OCI-LY1 (cell line): ENCODE data around the gene DHDH.

ENCODE experiments used
- H2AFZ ChIP-seq: fragments of 200-600 bp; sonication (generic), shearing (Covaris generic); 2 replicates; pipeline ENCODE4 v1.6.0; 2014; ENCODE audit warnings: antibody characterized with exemption, mild to moderate bottlenecking, low read length
- H3F3A ChIP-seq: fragments of 200-600 bp; sonication (generic), shearing (Covaris generic); 2 replicates; pipeline ENCODE4 v1.6.0; 2014; ENCODE audit warnings: mild to moderate bottlenecking, antibody characterized with exemption, low read length, moderate library complexity; ENCODE audit not compliant: insufficient read depth
- H3K27ac ChIP-seq: fragments of 200-600 bp; sonication (generic); 2 replicates; pipeline ENCODE4 v1.5.1; 2014; ENCODE audit warnings: low read length, mixed run types, mild to moderate bottlenecking, low read depth; ENCODE audit not compliant: poor library complexity, severe bottlenecking
- H3K27me3 ChIP-seq: fragments of 200-600 bp; sonication (generic); 2 replicates; pipeline ENCODE4 v1.6.0; 2014; ENCODE audit warnings: antibody characterized with exemption, mild to moderate bottlenecking, low read length, moderate library complexity; ENCODE audit not compliant: insufficient read depth
- H3K36me3 ChIP-seq: fragments of 200-600 bp; sonication (generic); 2 replicates; pipeline ENCODE4 v1.6.1; 2014; ENCODE audit warnings: mild to moderate bottlenecking, antibody characterized with exemption, low read length, moderate library complexity, mixed read lengths; ENCODE audit not compliant: insufficient read depth
- H3K4me1 ChIP-seq: fragments of 200-600 bp; sonication (generic); 2 replicates; pipeline ENCODE4 v1.5.1; 2014; ENCODE audit warnings: mild to moderate bottlenecking, low read length, moderate library complexity; ENCODE audit not compliant: insufficient read depth, severe bottlenecking
- H3K4me2 ChIP-seq: fragments of 200-600 bp; sonication (generic), shearing (Covaris generic); 2 replicates; pipeline ENCODE4 v1.6.1; 2014; ENCODE audit warnings: low read length
- H3K4me3 ChIP-seq: fragments of 200-600 bp; sonication (generic); 2 replicates; pipeline ENCODE4 v1.5.1; 2014; ENCODE audit warnings: low read length, low read depth, mild to moderate bottlenecking, mixed read lengths; ENCODE audit not compliant: poor library complexity, severe bottlenecking
- H3K79me2 ChIP-seq: fragments of 200-600 bp; shearing (Covaris generic); 2 replicates; pipeline ENCODE4 v1.6.1; 2016; ENCODE audit warnings: mixed run types, low read length, mixed read lengths; ENCODE audit not compliant: insufficient read depth
- H3K9ac ChIP-seq: fragments of 200-600 bp; sonication (generic), shearing (Covaris generic); 2 replicates; pipeline ENCODE4 v1.6.1; 2014; ENCODE audit warnings: mild to moderate bottlenecking, low read length, mixed read lengths
- H3K9me2 ChIP-seq: fragments of 200-600 bp; sonication (generic), shearing (Covaris generic); 2 replicates; pipeline ENCODE4 v1.6.1; 2014; ENCODE audit warnings: low read depth, mild to moderate bottlenecking, low read length, mixed read lengths
- H3K9me3 ChIP-seq: fragments of 200-600 bp; shearing (Covaris generic); 2 replicates; pipeline ENCODE4 v1.6.1; 2014; ENCODE audit warnings: low read length, mixed read lengths
- H4K20me1 ChIP-seq: fragments of 200-600 bp; sonication (generic), shearing (Covaris generic); 2 replicates; pipeline ENCODE4 v1.6.0; 2016; ENCODE audit warnings: mild to moderate bottlenecking, low read length; ENCODE audit not compliant: insufficient read depth
- EZH2 ChIP-seq: fragments of 200-600 bp; sonication (generic), shearing (Covaris generic); IDR thresholded peaks from 2 replicates; pipeline ENCODE4 v1.8.0; 2017; ENCODE audit warnings: borderline replicate concordance, mixed run types, mild to moderate bottlenecking, antibody characterized with exemption, low read length, moderate library complexity, mixed read lengths
- TF ChIP-seq, protein P1 (sequence below): fragments of 200-600 bp; sonication (generic), shearing (Covaris generic); IDR thresholded peaks from 2 replicates; pipeline ENCODE4 v1.5.1; 2017; ENCODE audit warnings: mild to moderate bottlenecking, antibody characterized with exemption, low read length, moderate library complexity, mixed read lengths

The DHDH gene

DNA sequence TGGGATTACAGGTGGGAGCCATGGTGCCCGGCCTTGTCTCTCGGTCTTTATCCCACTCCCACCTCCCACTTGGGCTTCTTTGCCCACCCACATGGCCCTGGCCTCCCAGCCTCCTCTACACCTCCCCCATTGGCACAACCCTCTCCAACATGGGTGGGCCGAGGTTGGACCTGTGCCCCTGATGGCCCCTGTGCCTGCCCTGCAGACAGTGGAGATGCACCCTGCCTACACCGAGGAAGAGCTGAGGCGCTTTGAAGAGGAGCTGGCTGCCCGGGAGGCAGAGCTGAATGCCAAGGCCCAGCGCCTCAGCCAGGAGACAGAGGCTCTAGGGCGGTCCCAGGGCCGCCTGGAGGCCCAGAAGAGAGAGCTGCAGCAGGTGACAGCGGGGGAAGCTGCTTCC, 12.6 kb upstream of the DHDH start:
- no peaks in the 10 kb centered on the region for H3K9me3 ChIP-seq
- no peaks in the 10 kb centered on the region for H3K27me3 ChIP-seq
- H3K79me2 ChIP-seq = no peaks in the 10 kb centered on the region
- no peaks in the 10 kb centered on the region for H3F3A ChIP-seq
- no peak overlapping the region for H2AFZ ChIP-seq
- peaks cover 11% of the 10 kb centered on the region for H3K4me1 ChIP-seq
- H3K36me3 ChIP-seq = peaks cover 16% of the 10 kb centered on the region; the same call in 1 of the 2 replicates
- no peak overlapping the region for H3K4me3 ChIP-seq
- no peaks in the 10 kb centered on the region for H3K9me2 ChIP-seq
- no peak overlapping the region for H3K27ac ChIP-seq
- H3K4me2 ChIP-seq = no peak overlapping the region
- H4K20me1 ChIP-seq = no peaks in the 10 kb centered on the region
- no peak overlapping the region for H3K9ac ChIP-seq
- no peak for TF ChIP-seq EZH2
- TF ChIP-seq, protein P1, sequence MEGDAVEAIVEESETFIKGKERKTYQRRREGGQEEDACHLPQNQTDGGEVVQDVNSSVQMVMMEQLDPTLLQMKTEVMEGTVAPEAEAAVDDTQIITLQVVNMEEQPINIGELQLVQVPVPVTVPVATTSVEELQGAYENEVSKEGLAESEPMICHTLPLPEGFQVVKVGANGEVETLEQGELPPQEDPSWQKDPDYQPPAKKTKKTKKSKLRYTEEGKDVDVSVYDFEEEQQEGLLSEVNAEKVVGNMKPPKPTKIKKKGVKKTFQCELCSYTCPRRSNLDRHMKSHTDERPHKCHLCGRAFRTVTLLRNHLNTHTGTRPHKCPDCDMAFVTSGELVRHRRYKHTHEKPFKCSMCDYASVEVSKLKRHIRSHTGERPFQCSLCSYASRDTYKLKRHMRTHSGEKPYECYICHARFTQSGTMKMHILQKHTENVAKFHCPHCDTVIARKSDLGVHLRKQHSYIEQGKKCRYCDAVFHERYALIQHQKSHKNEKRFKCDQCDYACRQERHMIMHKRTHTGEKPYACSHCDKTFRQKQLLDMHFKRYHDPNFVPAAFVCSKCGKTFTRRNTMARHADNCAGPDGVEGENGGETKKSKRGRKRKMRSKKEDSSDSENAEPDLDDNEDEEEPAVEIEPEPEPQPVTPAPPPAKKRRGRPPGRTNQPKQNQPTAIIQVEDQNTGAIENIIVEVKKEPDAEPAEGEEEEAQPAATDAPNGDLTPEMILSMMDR = no peak

DNA sequence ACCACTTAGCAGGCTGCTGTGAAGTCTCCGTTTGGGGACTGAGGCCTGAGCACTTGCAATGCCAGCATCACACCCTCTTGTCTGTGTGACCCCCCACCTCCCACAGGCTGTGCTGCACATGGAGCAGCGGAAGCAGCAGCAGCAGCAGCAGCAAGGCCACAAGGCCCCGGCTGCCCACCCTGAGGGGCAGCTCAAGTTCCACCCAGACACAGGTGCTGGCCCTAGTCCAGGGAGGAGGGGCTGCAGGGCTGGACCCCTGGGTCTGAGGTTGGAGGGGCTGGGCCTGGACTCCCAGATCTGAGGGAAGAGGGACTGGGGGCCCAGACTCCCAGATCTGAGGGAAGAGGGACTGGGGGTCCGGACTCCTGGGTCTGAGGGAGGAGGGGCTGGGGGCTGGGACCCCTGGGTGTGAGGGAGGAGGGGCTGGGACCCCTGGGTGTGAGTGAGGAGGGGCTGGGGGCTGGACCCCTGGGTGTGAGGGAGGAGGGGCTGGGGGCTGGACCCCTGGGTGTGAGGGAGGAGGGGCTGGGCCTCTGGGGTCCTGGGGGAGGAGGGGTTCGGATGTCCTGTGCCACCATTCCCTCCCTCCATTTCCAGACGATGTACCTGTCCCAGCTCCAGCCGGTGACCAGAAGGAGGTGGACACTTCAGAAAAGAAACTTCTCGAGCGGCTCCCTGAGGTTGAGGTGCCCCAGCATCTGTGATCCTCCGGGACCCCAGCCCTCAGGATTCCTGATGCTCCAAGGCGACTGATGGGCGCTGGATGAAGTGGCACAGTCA, 11.6 kb upstream of the DHDH start:
- Histone ChIP-seq H3K9me2 (no peaks in the 10 kb centered on the region), H4K20me1 (no peaks in the 10 kb centered on the region), H3K27ac (no peak overlapping the region), H3K4me1 (peaks cover 11% of the 10 kb centered on the region), H3K27me3 (no peaks in the 10 kb centered on the region; the same call in 1 of the 2 replicates), H3K4me3 (no peak overlapping the region), H3K9me3 (no peaks in the 10 kb centered on the region), H3F3A (no peaks in the 10 kb centered on the region), H3K79me2 (no peaks in the 10 kb centered on the region), H3K4me2 (no peak overlapping the region), H3K36me3 (peaks cover 15% of the 10 kb centered on the region; the same call in 1 of the 2 replicates), H2AFZ (no peak overlapping the region), H3K9ac (no peak overlapping the region)
- TF ChIP-seq, protein P1 = no peak
- TF ChIP-seq EZH2 = no peak

DNA sequence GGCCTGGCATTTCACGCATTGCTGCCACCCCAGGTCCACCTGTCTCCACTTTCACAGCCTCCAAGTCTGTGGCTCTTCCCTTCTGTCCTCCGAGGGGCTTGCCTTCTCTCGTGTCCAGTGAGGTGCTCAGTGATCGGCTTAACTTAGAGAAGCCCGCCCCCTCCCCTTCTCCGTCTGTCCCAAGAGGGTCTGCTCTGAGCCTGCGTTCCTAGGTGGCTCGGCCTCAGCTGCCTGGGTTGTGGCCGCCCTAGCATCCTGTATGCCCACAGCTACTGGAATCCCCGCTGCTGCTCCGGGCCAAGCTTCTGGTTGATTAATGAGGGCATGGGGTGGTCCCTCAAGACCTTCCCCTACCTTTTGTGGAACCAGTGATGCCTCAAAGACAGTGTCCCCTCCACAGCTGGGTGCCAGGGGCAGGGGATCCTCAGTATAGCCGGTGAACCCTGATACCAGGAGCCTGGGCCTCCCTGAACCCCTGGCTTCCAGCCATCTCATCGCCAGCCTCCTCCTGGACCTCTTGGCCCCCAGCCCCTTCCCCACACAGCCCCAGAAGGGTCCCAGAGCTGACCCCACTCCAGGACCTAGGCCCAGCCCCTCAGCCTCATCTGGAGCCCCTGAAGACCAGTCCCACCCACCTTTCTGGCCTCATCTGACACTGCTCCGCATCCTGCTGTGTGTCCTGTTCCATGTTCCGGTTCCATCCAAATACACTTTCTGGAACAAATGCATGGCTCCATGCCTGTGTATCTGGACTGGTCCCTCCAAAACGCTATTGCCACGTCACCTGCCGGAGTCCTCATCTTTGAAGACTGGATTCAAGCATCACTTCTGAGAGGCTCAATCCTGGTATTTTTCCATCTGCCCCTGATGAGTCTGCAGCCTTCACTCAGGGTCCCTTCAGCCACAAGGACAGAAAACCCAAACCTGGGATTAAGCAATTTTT, 10.7 kb upstream of the DHDH start:
- no peak overlapping the region for H3K4me2 ChIP-seq
- no peak overlapping the region for H3K9ac ChIP-seq
- H3K79me2 ChIP-seq = no peaks in the 10 kb centered on the region
- H3K4me1 ChIP-seq = peaks cover 9% of the 10 kb centered on the region
- no peaks in the 10 kb centered on the region for H3K9me2 ChIP-seq
- H4K20me1 ChIP-seq = no peaks in the 10 kb centered on the region
- no peak overlapping the region for H2AFZ ChIP-seq
- TF ChIP-seq, protein P1 = no peak
- TF ChIP-seq EZH2 = no peak
- H3K36me3 ChIP-seq = peaks cover 15% of the 10 kb centered on the region; the same call in 1 of the 2 replicates
- no peak overlapping the region for H3K27ac ChIP-seq
- H3K27me3 ChIP-seq = no peaks in the 10 kb centered on the region; the same call in 1 of the 2 replicates
- no peak overlapping the region for H3K4me3 ChIP-seq
- no peaks in the 10 kb centered on the region for H3F3A ChIP-seq
- H3K9me3 ChIP-seq = no peaks in the 10 kb centered on the region
